Fibroblast of skin of scalp (primary cell): Measurements from ENCODE around the gene ANKS1A.

Experiments used
- DNase-seq: peaks from one replicate; pipeline ENCODE4 v3.0.0-alpha.2; 2013

The ANKS1A gene

GRCh38 chr6:35073211-35073610 lies 184.2 kb downstream of the ANKS1A start:
- DNase-seq, result no peak

- DNase-seq, result no peak
Measured at GRCh38 chr6:35073766-35074471, 184.9 kb downstream of the ANKS1A start.

- no peak for DNase-seq
Measured at GRCh38 chr6:35076997-35077712, 188.1 kb downstream of the ANKS1A start.

DNA sequence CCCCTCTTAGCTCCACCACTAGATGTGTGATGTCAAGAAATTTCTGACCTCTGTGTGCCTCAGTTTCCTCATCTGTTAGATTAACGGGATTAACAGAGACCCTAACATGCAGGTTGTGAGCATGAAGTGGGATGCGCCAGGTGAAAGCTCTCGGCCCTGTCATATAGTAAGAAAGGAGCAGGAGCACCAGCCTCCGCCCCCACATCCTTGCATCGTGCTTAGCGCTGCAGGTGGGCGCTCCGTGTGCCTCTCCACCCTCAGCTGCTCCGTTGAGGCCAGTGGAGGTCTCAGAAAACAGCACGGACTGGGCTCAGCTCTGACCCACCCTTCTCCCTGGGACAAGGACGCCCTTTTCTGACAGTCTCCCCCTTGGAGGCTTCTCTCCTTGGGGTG lies 188.7 kb downstream of the ANKS1A start:
- no peak for DNase-seq

DNA sequence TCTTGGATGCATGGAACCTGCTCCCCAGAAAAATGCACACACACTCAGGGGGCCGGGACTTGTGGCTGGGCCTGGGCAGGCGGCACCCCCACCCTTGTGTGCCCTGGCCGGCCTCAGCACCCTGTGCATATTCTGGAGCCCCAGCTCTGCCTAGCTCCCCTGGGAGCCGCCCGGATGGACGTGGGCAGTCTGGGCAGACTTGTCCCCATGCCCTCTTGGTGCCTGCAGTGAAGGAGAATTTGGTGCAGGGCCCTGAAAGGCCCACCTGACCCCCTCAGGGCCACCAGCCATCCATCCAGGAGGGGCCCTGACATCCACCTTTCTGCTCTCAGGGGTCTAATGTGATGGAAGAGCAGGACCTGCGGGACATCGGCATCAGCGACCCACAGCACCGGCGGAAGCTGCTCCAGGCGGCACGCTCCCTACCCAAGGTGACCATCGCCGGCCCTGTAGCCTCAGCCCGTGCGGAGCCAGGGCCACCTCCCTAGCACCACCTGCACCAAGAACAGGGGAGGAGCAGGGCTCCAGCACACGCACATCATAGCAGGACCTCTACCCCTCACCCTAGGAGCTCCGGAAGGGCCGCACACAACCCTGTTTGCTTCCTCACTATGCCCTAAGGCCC lies 189.3 kb downstream of the ANKS1A start:
- no peak for DNase-seq

- no peak for DNase-seq
Measured at GRCh38 chr6:35078896-35079295, 189.8 kb downstream of the ANKS1A start.

DNA sequence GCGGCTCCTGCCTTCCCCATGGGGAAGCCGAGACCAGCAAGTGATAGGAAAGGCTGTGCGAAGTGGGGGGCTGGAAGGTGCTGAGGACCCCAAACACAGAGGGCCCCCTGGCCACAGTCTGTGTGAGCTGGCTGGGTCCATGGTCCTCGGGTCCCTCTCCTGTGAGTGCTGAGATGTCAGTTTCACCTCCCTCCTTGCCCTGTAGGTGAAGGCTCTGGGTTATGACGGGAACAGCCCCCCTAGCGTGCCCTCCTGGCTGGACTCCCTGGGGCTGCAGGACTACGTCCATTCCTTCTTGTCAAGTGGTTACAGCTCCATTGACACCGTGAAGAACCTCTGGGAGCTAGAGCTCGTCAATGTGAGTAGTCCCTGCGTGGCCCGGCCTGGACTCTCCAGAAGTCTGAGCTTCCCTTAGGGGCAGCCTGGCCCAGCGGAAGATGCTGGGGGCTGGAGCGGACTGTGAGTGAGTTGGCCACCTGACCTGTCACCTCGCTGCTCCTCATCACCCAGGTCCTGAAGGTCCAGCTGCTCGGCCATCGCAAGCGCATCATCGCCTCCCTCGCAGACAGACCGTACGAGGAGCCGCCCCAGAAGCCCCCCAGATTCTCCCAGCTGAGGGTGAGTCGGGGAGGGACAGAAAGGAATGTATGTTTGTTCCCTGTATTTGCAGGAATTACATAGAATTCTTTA lies 190.4 kb downstream of the ANKS1A start:
- DNase-seq, result no peak

DNA sequence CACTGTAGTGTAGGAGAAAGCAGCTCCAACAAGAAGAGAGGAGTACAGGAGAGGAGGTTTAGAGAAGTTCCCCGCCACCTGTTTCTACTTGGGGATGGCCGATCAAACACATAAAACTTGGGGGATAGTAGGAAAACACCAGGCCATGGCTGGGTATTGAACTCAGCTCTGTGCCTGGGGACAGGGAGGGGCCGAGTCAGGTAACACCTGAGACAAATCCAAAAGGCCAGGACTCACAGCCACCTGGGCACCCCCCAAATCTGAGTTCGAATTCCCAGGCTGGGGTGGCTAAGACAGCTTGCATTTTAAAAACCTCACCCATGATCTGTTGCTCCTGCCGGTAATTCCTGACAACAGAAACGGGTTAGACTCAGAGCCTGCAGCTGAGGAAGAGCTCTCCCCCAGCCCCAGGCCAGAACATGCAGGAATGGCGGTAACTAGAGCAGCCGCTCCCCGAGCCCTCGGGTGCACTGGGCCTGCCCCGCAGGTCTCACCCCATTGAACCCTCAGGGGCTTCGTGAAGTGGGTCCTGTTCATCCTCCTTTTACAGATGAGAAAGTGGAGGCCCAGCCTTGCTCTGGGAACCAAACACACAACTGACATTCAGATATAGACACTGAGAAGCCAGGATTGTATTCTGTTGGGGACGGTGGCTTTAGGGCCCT lies 191.1 kb downstream of the ANKS1A start:
- no peak for DNase-seq

GRCh38 chr6:35080821-35081425 lies 191.9 kb downstream of the ANKS1A start:
- no peak for DNase-seq

DNA sequence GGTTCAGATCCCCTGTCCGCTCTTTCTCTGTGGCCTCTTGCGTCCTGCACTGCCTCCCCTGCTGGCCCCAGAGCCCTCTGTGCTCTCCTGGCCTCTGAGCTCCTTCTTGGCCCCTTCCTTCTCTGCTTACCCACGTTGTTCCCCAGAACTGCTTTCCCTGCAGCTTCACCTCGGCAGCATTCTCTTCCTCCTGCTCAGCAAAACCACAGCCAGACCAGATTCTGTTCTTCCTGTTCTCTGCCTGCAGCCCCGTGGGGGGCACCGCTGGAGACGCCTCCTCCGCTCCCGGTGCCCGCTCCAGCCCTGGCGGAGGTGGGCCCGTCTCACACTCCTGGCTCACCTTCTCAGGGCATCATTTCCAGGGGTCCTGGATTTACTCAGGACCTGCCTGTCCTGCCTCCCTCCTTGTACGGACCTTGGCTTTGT lies 192.4 kb downstream of the ANKS1A start:
- DNase-seq, result peak; percentile 56

DNA sequence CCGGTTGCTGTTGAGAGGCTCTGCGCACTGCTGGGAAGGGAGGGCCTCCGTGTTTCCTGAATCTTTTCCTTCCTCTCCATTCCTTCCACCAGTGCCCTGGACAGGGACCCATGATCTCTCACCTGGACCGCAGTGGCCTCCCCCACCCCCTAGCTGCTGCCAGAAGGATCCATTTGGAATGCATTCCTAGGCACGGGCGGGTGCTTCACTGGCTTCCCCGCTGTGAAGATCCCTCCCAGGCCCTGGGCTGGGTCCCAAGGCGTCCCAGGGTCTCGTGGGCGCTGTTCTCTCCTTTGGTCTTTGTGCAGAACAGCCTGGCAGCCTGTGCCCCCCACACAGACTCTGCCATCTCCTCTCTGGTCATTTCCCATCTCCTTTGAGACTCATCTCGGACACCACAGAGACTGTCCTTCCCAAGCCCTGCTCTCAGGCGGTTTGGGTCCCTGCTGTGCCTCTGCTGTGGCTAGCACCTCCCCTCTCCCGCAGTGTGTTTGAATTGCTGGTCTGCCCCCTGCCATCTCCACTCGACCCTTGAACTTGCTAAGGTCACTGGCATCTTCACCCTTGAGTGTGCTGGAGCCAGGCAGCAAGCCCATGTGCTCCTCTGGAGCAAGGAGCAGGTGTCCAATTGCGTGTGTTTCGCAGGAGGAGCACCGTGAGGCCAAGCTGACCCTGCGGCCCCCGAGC lies 193.1 kb downstream of the ANKS1A start:
- DNase-seq, result no peak

DNA sequence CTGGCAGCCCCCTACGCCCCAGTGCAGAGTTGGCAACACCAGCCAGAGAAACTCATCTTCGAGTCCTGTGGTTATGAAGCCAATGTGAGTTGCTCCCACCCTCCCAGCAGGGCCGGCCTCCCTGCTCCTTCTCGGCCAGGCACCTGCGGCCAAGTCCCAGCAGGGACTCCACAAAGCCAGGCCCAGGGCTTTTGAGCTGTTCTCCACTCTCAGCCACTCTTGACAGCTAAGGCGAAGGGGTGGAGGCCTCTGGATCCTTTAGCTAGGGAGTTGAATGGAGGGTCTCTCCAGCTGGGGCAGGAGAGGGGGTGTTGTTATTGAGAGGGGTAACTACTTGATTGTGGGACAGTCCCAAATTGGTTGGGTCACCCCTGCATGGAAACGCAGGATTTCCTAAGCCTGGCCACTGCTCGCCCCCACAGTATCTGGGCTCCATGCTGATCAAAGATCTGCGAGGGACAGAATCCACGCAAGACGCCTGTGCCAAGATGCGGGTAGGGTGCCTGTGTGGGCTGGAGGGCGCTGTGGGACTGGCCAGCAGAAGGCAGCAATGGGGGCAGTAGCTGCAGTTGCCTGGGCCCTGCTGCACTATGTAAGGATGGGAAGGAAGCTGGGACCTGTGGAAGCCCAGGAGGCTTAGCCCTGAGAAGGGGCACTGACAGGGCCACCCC lies 193.8 kb downstream of the ANKS1A start:
- DNase-seq, result no peak

DNA sequence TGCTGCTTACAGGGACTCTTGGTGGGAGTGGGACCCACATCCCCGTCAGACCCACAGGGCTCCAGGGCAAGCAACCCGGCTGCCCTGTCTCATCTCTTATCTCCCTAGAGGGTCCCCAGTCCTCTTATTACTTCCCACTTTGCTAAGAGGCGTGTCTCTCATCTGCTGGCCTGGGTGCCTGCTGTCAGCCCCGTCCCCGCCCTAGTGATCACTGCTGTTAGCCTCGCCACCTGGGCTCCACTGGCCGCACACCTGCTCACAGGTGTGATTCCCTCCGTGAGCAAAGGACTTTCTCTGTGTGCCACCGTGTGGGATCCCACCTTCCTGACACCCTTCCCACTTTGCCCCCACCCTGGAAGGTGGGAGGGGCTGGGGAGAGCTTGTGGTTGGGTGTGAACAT lies 194.5 kb downstream of the ANKS1A start:
- DNase-seq, result no peak

DNA sequence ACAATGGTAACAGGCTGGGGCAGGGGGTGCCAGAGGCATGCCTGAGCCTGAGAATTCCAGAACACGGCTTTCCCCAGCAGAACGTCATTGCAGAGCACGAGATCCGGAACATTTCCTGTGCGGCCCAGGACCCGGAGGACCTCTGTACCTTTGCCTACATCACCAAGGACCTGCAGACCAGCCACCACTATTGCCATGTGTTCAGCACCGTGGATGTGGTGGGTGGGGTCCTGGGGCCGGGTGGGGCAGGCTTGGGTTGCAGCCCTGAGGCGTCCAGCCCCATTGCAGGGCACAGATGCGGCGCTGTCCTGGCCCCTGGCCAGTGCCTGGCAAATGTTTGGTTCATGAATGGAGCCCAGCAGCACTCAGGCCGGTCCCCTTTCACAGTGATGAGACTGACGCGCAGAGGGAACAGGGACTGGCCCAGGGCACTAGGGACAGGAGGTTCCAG lies 195.0 kb downstream of the ANKS1A start:
- no peak for DNase-seq

GRCh38 chr6:35084511-35085203 lies 195.6 kb downstream of the ANKS1A start:
- no peak for DNase-seq

- DNase-seq, result no peak
Measured at GRCh38 chr6:35085359-35086281, 196.6 kb downstream of the ANKS1A start.

- no peak for DNase-seq
Measured at GRCh38 chr6:35086282-35086632, 197.2 kb downstream of the ANKS1A start.

- no peak for DNase-seq
Measured at GRCh38 chr6:35086636-35087360, 197.7 kb downstream of the ANKS1A start.
